Right atrium auricular region (tissue), 2 donors: ENCODE data around the gene NAT8. TPM values are rescaled to one million over a fixed set of nuclear protein-coding genes. Genes with fewer than 3 reads are reported as not detected.
"Not testable (repeated sequence)": the region's sequence is repeated elsewhere in the genome, so short reads cannot be mapped to it uniquely, and the experiment has no call there.

Source experiments
- DNase-seq: peaks from one replicate; pipeline ENCODE4 v3.0.0-alpha.2; 2019; ENCODE audit warnings: low spot score
- H3K27ac ChIP-seq, 2 donors: fragments of 200-600 bp; sonication (generic); 1 replicate in 1 of 2; 2 replicates in 1 of 2; pipeline ENCODE4 v1.5.1; 2016 to 2019
- H3K27me3 ChIP-seq, 2 donors: fragments of 200-600 bp; sonication (generic); one replicate each; pipeline versions ENCODE4 v1.5.1 to v1.6.0; 2017 to 2019
- H3K36me3 ChIP-seq: fragments of 200-600 bp; sonication (generic); one replicate; pipeline ENCODE4 v1.5.1; 2016
- H3K4me1 ChIP-seq, 2 donors: fragments of 200-600 bp; sonication (generic); one replicate each; pipeline versions ENCODE4 v1.5.1 to v1.6.0; 2017 to 2019
- H3K4me3 ChIP-seq, 2 donors: fragments of 200-600 bp; sonication (generic); 1 replicate in 1 of 2; 2 replicates in 1 of 2; pipeline ENCODE4 v1.5.1; 2017 to 2019; ENCODE audit warnings: mild to moderate bottlenecking in 1 of 2, moderate library complexity in 1 of 2
- H3K9me3 ChIP-seq, 2 donors: fragments of 200-600 bp; sonication (generic); one replicate each; pipeline ENCODE4 v1.5.1; 2019
- CTCF ChIP-seq, 2 donors: fragments of 200-600 bp; sonication (generic); IDR thresholded peaks; one replicate each; pipeline ENCODE4 v1.5.1; 2019; ENCODE audit warnings: antibody characterized with exemption in 2 of 2
- total RNA-seq, 2 donors: library from RNA; depleted of rRNA; stranded (reverse); fragments of >200 nt; gene quantifications; one replicate each; pipeline ENCODE4 v1.1.0, GENCODE V29; 2016

NAT8 gene
- total RNA-seq, 2 donors from 2014 or later = not detected

- H3K4me3 ChIP-seq, H3K27me3 ChIP-seq, H3K4me1 ChIP-seq, H3K9me3 ChIP-seq, DNase-seq, H3K36me3 ChIP-seq, H3K27ac ChIP-seq: not testable (repeated sequence)
- TF ChIP-seq CTCF (IDR thresholded peaks at IDR 0.05) = peak; percentile 19 to 50
Measured at GRCh38 chr2:73630662-73631266, 11.5 kb downstream of the NAT8 start.

- H3K36me3 ChIP-seq, H3K27ac ChIP-seq, H3K27me3 ChIP-seq, H3K4me1 ChIP-seq, DNase-seq, H3K4me3 ChIP-seq, H3K9me3 ChIP-seq: not testable (repeated sequence)
Measured at GRCh38 chr2:73628493-73628892, 13.7 kb downstream of the NAT8 start.

GRCh38 chr2:73626237-73626636, 16.0 kb downstream of the NAT8 start:
- H3K4me1 ChIP-seq, H3K4me3 ChIP-seq, DNase-seq, H3K27ac ChIP-seq, H3K9me3 ChIP-seq, H3K36me3 ChIP-seq, H3K27me3 ChIP-seq: not testable (repeated sequence)

GRCh38 chr2:73624625-73625024, 17.6 kb downstream of the NAT8 start:
- not testable (repeated sequence) for H3K27me3 ChIP-seq, DNase-seq, H3K36me3 ChIP-seq, H3K27ac ChIP-seq, H3K4me3 ChIP-seq, H3K4me1 ChIP-seq, H3K9me3 ChIP-seq

GRCh38 chr2:73624036-73624435, 18.2 kb downstream of the NAT8 start:
- DNase-seq, H3K4me3 ChIP-seq, H3K27me3 ChIP-seq, H3K36me3 ChIP-seq, H3K9me3 ChIP-seq, H3K27ac ChIP-seq, H3K4me1 ChIP-seq: not testable (repeated sequence)

- not testable (repeated sequence) for H3K27me3 ChIP-seq, H3K27ac ChIP-seq, H3K4me1 ChIP-seq, H3K36me3 ChIP-seq, DNase-seq, H3K9me3 ChIP-seq, H3K4me3 ChIP-seq
- peak in 1 of 2 donors; percentile 21 for TF ChIP-seq CTCF (IDR thresholded peaks at IDR 0.05)
Measured at GRCh38 chr2:73619925-73620324, 22.3 kb downstream of the NAT8 start.

- no peak for TF ChIP-seq CTCF (IDR thresholded peaks at IDR 0.05)
- no peak for DNase-seq
Measured at GRCh38 chr2:73614997-73615396, 27.2 kb downstream of the NAT8 start.

GRCh38 chr2:73614105-73614504, 28.1 kb downstream of the NAT8 start:
- Histone ChIP-seq H3K27ac (no peak overlapping the region), H3K9me3 (no peaks in the 10 kb centered on the region), H3K27me3 (no peaks in the 10 kb centered on the region), H3K36me3 (no peaks in the 10 kb centered on the region), H3K4me1 (no peaks in the 10 kb centered on the region), H3K4me3 (no peak overlapping the region)
- no peak for TF ChIP-seq CTCF (IDR thresholded peaks at IDR 0.05)
- no peak for DNase-seq

More at GRCh38 chr2:73614997-73615396, 27.2 kb downstream of the NAT8 start:
- Histone ChIP-seq H3K36me3 (no peaks in the 10 kb centered on the region), H3K9me3 (no peaks in the 10 kb centered on the region), H3K4me3 (no peak overlapping the region), H3K27me3 (no peaks in the 10 kb centered on the region), H3K27ac (no peak overlapping the region), H3K4me1 (no peaks in the 10 kb centered on the region)
